Measurements from ENCODE around the gene NFYC.

DNA sequence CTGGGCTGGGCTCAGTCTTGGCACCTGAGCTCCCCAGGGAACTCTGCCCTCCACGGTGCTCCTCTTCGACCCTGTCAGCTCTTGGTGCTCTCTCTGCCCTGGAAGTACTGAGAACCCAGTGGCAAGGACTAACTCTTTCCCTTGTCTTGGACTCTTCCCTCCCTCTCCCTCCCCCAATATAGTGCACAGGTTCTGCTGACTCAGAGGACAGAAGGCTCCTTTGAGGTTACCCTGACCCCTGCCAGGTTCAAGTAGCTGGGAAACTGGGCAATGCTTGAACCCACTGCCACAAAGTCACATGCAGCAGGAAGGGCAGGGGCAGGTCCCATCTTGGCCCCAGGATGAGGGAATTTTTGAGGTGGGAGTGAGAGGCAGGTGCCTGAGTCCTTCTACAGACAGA is 112.4 kb downstream of the NFYC start:
- TF ChIP-seq CTCF (IDR thresholded peaks at IDR 0.05), result no peak
- TF ChIP-seq EZH2 (IDR thresholded peaks at IDR 0.05), result no peak
